ENCODE data around the gene CMC2. TPM values are rescaled to one million over a fixed set of nuclear protein-coding genes. Genes with fewer than 3 reads are reported as not detected.

The CMC2 gene
- polyA plus RNA-seq, 1 donor (not counting 4 experiments of a cell fraction or from before 2014, with no cell fraction given), result 91.8 TPM

GRCh38 chr16:81036751-81037350, 30.2 kb upstream of the CMC2 start:
- Histone ChIP-seq H3K9me1 (ENCODE audit: control insufficient read depth, extremely low read depth, insufficient read depth, low read length) (no peaks in the 10 kb centered on the region), H4K20me1 (ENCODE audit: control insufficient read depth, extremely low read depth, insufficient read depth, low read length) (no peaks in the 10 kb centered on the region), H3K4me1 (ENCODE audit: control insufficient read depth, extremely low read depth, insufficient read depth, low read length) (peaks cover 12% of the 10 kb centered on the region), H3K36me3 (ENCODE audit: control insufficient read depth in 2 of 2, extremely low read depth in 1 of 2, insufficient read depth in 2 of 2, low read length in 2 of 2) (peaks cover 0 to 3% of the 10 kb centered on the region in 2 experiments), H3K4me3 (ENCODE audit: control insufficient read depth in 2 of 3, extremely low read depth in 1 of 3, insufficient read depth in 2 of 3, low read depth in 1 of 3, low read length in 3 of 3) (peak overlapping the region; percentile 74 to 89 (median 88)), H3K27ac (ENCODE audit: control insufficient read depth, insufficient read depth, low read length) (peak overlapping the region; percentile 74), H3K27me3 (ENCODE audit: control insufficient read depth, extremely low read depth, insufficient read depth, low read length) (no peaks in the 10 kb centered on the region), H3K9me3 (ENCODE audit: control insufficient read depth, low read depth, low read length) (no peaks in the 10 kb centered on the region), H3K9ac (ENCODE audit: control insufficient read depth, extremely low read depth, insufficient read depth, low read length) (peak overlapping the region; percentile 82), H2AFZ (ENCODE audit: control insufficient read depth, low read length) (peak overlapping the region; percentile 49), H3K79me2 (ENCODE audit: control insufficient read depth, insufficient read depth, low read length) (peaks cover 31% of the 10 kb centered on the region), H3K4me2 (ENCODE audit: control insufficient read depth, extremely low read depth, insufficient read depth, low read depth, low read length) (peak overlapping the region; percentile 97)
- dilution Hi-C loops (cut with MboI; ENCODE audit: extremely low pct_ligation_motif_present, low sequenced_read_pairs), result no loop called here
- DNase-seq (ENCODE audit: low read depth, low spot score) (no peak), FAIRE-seq (no peak)
- no peak for TF ChIP-seq EZH2 (IDR thresholded peaks at IDR 0.05; ENCODE audit: low read length)
- no peak for TF ChIP-seq CTCF (optimal IDR thresholded peaks at IDR 0.05 in 1 of 3, IDR thresholded peaks at IDR 0.05 in 1 of 3, conservative IDR thresholded peaks at IDR 0.05 in 1 of 3; ENCODE audit: extremely low read depth in 1 of 3, insufficient read depth in 2 of 3, low read length in 3 of 3)

- no peak for TF ChIP-seq CTCF (optimal IDR thresholded peaks at IDR 0.05 in 1 of 3, IDR thresholded peaks at IDR 0.05 in 1 of 3, conservative IDR thresholded peaks at IDR 0.05 in 1 of 3; ENCODE audit: extremely low read depth in 1 of 3, insufficient read depth in 2 of 3, low read length in 3 of 3)
- peak overlapping the region; percentile 82 for H3K9ac ChIP-seq (ENCODE audit: control insufficient read depth, extremely low read depth, insufficient read depth, low read length)
- H3K4me2 ChIP-seq (ENCODE audit: control insufficient read depth, extremely low read depth, insufficient read depth, low read depth, low read length), result peak overlapping the region; percentile 97
- H3K4me1 ChIP-seq (ENCODE audit: control insufficient read depth, extremely low read depth, insufficient read depth, low read length), result peaks cover 12% of the 10 kb centered on the region
- peak overlapping the region; percentile 50 for H2AFZ ChIP-seq (ENCODE audit: control insufficient read depth, low read length)
- H4K20me1 ChIP-seq (ENCODE audit: control insufficient read depth, extremely low read depth, insufficient read depth, low read length), result no peaks in the 10 kb centered on the region
- peaks cover 31% of the 10 kb centered on the region for H3K79me2 ChIP-seq (ENCODE audit: control insufficient read depth, insufficient read depth, low read length)
- dilution Hi-C loops (cut with MboI; ENCODE audit: extremely low pct_ligation_motif_present, low sequenced_read_pairs), result no loop called here
- no peaks in the 10 kb centered on the region for H3K9me1 ChIP-seq (ENCODE audit: control insufficient read depth, extremely low read depth, insufficient read depth, low read length)
- H3K36me3 ChIP-seq (ENCODE audit: control insufficient read depth in 2 of 2, extremely low read depth in 1 of 2, insufficient read depth in 2 of 2, low read length in 2 of 2), result peaks cover 0 to 3% of the 10 kb centered on the region in 2 experiments
- H3K9me3 ChIP-seq (ENCODE audit: control insufficient read depth, low read depth, low read length), result no peaks in the 10 kb centered on the region
- DNase-seq (ENCODE audit: low read depth, low spot score), result no peak
- H3K27me3 ChIP-seq (ENCODE audit: control insufficient read depth, extremely low read depth, insufficient read depth, low read length), result no peaks in the 10 kb centered on the region
- peak overlapping the region; percentile 74 for H3K27ac ChIP-seq (ENCODE audit: control insufficient read depth, insufficient read depth, low read length)
- peak overlapping the region; percentile 74 to 89 (median 88) for H3K4me3 ChIP-seq (ENCODE audit: control insufficient read depth in 2 of 3, extremely low read depth in 1 of 3, insufficient read depth in 2 of 3, low read depth in 1 of 3, low read length in 3 of 3)
- no peak for FAIRE-seq
Measured at GRCh38 chr16:81035975-81036750, 29.5 kb upstream of the CMC2 start.
